ENCODE results near the gene ATXN7L2.

ATXN7L2 gene

DNA sequence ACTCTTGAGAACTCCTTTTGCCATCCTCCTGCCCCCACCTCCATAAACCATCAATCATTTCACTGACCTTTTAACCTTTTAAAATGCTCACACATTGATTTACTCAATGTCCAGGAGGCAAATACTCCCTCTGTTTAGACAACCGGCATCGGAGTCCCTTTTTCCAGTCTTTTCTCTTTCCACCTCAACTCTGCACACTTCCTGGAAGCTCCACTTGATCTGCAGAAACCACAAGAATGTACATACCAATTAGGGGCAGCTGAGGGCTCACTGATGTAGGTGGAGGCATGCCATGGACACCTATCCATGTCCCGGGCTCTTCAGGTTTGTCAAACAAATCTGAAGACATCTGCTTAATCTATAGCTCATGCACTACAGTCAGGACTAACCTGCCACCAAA lies 31.1 kb downstream of the ATXN7L2 start:
- Histone ChIP-seq H3K9me3 (ENCODE audit: insufficient read depth, low read length) (no peaks in the 10 kb centered on the region), H2AFZ (ENCODE audit: low read depth, low read length, severe bottlenecking) (no peak overlapping the region), H3F3A (ENCODE audit: insufficient read depth) (no peaks in the 10 kb centered on the region), H3K4me2 (ENCODE audit: low read depth, low read length, poor library complexity, severe bottlenecking) (no peak overlapping the region), H3K27ac (ENCODE audit: low read depth, low read length) (no peak overlapping the region), H3K9me2 (replicated peaks; ENCODE audit: insufficient read depth, low read length) (no peaks in the 10 kb centered on the region), H3K79me2 (ENCODE audit: insufficient read depth, low read length) (no peaks in the 10 kb centered on the region), H3K4me3 (ENCODE audit: insufficient read depth, low read length, poor library complexity, severe bottlenecking) (no peak overlapping the region), H4K20me1 (ENCODE audit: low read depth, low read length) (no peaks in the 10 kb centered on the region), H3K27me3 (ENCODE audit: low read length) (no peaks in the 10 kb centered on the region), H3K9ac (ENCODE audit: low read length) (no peak overlapping the region), H3K36me3 (ENCODE audit: low read length) (no peaks in the 10 kb centered on the region)
- TF ChIP-seq, protein P1, sequence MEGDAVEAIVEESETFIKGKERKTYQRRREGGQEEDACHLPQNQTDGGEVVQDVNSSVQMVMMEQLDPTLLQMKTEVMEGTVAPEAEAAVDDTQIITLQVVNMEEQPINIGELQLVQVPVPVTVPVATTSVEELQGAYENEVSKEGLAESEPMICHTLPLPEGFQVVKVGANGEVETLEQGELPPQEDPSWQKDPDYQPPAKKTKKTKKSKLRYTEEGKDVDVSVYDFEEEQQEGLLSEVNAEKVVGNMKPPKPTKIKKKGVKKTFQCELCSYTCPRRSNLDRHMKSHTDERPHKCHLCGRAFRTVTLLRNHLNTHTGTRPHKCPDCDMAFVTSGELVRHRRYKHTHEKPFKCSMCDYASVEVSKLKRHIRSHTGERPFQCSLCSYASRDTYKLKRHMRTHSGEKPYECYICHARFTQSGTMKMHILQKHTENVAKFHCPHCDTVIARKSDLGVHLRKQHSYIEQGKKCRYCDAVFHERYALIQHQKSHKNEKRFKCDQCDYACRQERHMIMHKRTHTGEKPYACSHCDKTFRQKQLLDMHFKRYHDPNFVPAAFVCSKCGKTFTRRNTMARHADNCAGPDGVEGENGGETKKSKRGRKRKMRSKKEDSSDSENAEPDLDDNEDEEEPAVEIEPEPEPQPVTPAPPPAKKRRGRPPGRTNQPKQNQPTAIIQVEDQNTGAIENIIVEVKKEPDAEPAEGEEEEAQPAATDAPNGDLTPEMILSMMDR (IDR thresholded peaks at IDR 0.05; ENCODE audit: insufficient read depth, low read length, poor library complexity, severe bottlenecking) = no peak
- no peak for TF ChIP-seq EZH2phosphoT487 (conservative IDR thresholded peaks at IDR 0.05; ENCODE audit: low read length)

DNA sequence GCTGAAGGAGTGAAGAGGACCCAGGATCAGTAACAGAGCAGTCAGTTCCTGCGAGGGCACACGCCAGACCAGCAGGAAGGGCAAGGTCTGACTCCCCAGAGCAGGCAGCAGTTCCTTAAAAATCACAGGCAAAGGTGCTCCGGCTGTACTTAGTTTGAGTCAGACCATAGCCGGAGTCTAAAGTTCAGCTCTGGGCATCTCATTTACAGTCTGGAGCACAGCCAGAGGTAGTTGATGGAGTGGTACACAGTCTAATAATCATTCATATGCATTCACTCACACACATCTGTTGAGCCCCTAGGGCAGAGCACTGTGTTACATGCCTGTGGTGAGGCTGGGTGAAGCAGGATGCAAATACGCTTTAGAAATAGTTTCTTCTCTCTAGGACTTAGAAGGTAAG lies 33.2 kb downstream of the ATXN7L2 start:
- Histone ChIP-seq H4K20me1 (ENCODE audit: low read depth, low read length) (no peaks in the 10 kb centered on the region), H3F3A (ENCODE audit: insufficient read depth) (no peaks in the 10 kb centered on the region), H2AFZ (ENCODE audit: low read depth, low read length, severe bottlenecking) (no peak overlapping the region), H3K9me3 (ENCODE audit: insufficient read depth, low read length) (no peaks in the 10 kb centered on the region), H3K4me3 (ENCODE audit: insufficient read depth, low read length, poor library complexity, severe bottlenecking) (no peak overlapping the region), H3K36me3 (ENCODE audit: low read length) (no peaks in the 10 kb centered on the region), H3K9me2 (replicated peaks; ENCODE audit: insufficient read depth, low read length) (no peaks in the 10 kb centered on the region), H3K27me3 (ENCODE audit: low read length) (no peaks in the 10 kb centered on the region), H3K27ac (ENCODE audit: low read depth, low read length) (no peak overlapping the region), H3K4me2 (ENCODE audit: low read depth, low read length, poor library complexity, severe bottlenecking) (no peak overlapping the region), H3K79me2 (ENCODE audit: insufficient read depth, low read length) (no peaks in the 10 kb centered on the region), H3K9ac (ENCODE audit: low read length) (no peak overlapping the region)
- TF ChIP-seq, protein P1 (IDR thresholded peaks at IDR 0.05; ENCODE audit: insufficient read depth, low read length, poor library complexity, severe bottlenecking) = no peak
- no peak for TF ChIP-seq EZH2phosphoT487 (conservative IDR thresholded peaks at IDR 0.05; ENCODE audit: low read length)

DNA sequence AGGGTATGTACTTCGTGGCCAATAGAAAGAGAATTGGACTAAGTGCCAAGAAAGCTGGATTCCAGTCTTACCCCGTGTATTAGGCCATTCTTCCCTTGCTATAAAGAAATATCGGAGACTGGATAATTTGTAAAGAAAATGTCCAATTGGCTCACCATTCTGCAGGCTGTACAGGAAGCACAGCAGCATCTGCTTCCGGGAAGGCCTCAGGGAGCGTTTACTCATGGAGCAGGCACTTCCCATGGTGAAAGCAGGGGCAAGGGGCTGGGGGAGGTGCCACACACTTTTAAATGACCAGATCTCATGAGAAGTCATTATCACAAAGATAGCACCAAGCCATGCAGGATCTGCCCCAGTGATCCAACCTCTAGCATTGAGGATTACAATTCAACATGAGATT lies 33.6 kb downstream of the ATXN7L2 start:
- no peak overlapping the region for H3K27ac ChIP-seq (ENCODE audit: low read depth, low read length)
- no peak overlapping the region for H2AFZ ChIP-seq (ENCODE audit: low read depth, low read length, severe bottlenecking)
- no peaks in the 10 kb centered on the region for H3K79me2 ChIP-seq (ENCODE audit: insufficient read depth, low read length)
- TF ChIP-seq, protein P1 (IDR thresholded peaks at IDR 0.05; ENCODE audit: insufficient read depth, low read length, poor library complexity, severe bottlenecking) = no peak
- no peak for TF ChIP-seq EZH2phosphoT487 (conservative IDR thresholded peaks at IDR 0.05; ENCODE audit: low read length)
- H3F3A ChIP-seq (ENCODE audit: insufficient read depth) = no peaks in the 10 kb centered on the region
- H3K9me2 ChIP-seq (replicated peaks; ENCODE audit: insufficient read depth, low read length) = no peaks in the 10 kb centered on the region
- H4K20me1 ChIP-seq (ENCODE audit: low read depth, low read length) = no peaks in the 10 kb centered on the region
- no peaks in the 10 kb centered on the region for H3K36me3 ChIP-seq (ENCODE audit: low read length)
- no peak overlapping the region for H3K9ac ChIP-seq (ENCODE audit: low read length)
- H3K27me3 ChIP-seq (ENCODE audit: low read length) = no peaks in the 10 kb centered on the region
- no peaks in the 10 kb centered on the region for H3K9me3 ChIP-seq (ENCODE audit: insufficient read depth, low read length)
- no peak overlapping the region for H3K4me3 ChIP-seq (ENCODE audit: insufficient read depth, low read length, poor library complexity, severe bottlenecking)
- H3K4me2 ChIP-seq (ENCODE audit: low read depth, low read length, poor library complexity, severe bottlenecking) = no peak overlapping the region
